ENCODE results near the gene KRT17. TPM values are rescaled to one million over a fixed set of nuclear protein-coding genes. Genes with fewer than 3 reads are reported as not detected.

Gene KRT17
- total RNA-seq, 1 donor from 2014 or later, result 258 TPM

GRCh38 chr17:41665566-41666236, 41.3 kb upstream of the KRT17 start:
- H3K4me1 Mint-ChIP-seq (ENCODE audit: low read depth), result peaks cover 15% of the 10 kb centered on the region
- no peaks in the 10 kb centered on the region for H3K9me3 Mint-ChIP-seq (ENCODE audit: low read depth)
- no peaks in the 10 kb centered on the region for H3K36me3 Mint-ChIP-seq (ENCODE audit: low read depth)
- TF ChIP-seq CTCF (IDR thresholded peaks at IDR 0.05), result peak; percentile 98
- no peak for DNase-seq (ENCODE audit: low spot score)
- peak overlapping the region; percentile 72 for H3K4me3 Mint-ChIP-seq (ENCODE audit: unreplicated experiment)
- peak overlapping the region; percentile 94 for H3K27ac Mint-ChIP-seq (ENCODE audit: unreplicated experiment)
- no peaks in the 10 kb centered on the region for H3K27me3 Mint-ChIP-seq (ENCODE audit: low read depth)

GRCh38 chr17:41664587-41665565, 40.5 kb upstream of the KRT17 start:
- Mint-ChIP-seq H3K36me3 (ENCODE audit: low read depth) (no peaks in the 10 kb centered on the region), H3K27ac (ENCODE audit: unreplicated experiment) (no peak overlapping the region), H3K4me1 (ENCODE audit: low read depth) (peaks cover 15% of the 10 kb centered on the region), H3K9me3 (ENCODE audit: low read depth) (no peaks in the 10 kb centered on the region), H3K4me3 (ENCODE audit: unreplicated experiment) (peak overlapping the region; percentile 72), H3K27me3 (ENCODE audit: low read depth) (no peaks in the 10 kb centered on the region)
- no peak for DNase-seq (ENCODE audit: low spot score)
- TF ChIP-seq CTCF (IDR thresholded peaks at IDR 0.05), result no peak

- H3K4me1 Mint-ChIP-seq (ENCODE audit: low read depth), result peaks cover 15% of the 10 kb centered on the region
- TF ChIP-seq CTCF (IDR thresholded peaks at IDR 0.05), result no peak
- H3K9me3 Mint-ChIP-seq (ENCODE audit: low read depth), result no peaks in the 10 kb centered on the region
- no peak overlapping the region for H3K4me3 Mint-ChIP-seq (ENCODE audit: unreplicated experiment)
- DNase-seq (ENCODE audit: low spot score), result no peak
- H3K36me3 Mint-ChIP-seq (ENCODE audit: low read depth), result no peaks in the 10 kb centered on the region
- no peak overlapping the region for H3K27ac Mint-ChIP-seq (ENCODE audit: unreplicated experiment)
- H3K27me3 Mint-ChIP-seq (ENCODE audit: low read depth), result no peaks in the 10 kb centered on the region
Observed at GRCh38 chr17:41664172-41664457, 39.7 kb upstream of the KRT17 start.

DNA sequence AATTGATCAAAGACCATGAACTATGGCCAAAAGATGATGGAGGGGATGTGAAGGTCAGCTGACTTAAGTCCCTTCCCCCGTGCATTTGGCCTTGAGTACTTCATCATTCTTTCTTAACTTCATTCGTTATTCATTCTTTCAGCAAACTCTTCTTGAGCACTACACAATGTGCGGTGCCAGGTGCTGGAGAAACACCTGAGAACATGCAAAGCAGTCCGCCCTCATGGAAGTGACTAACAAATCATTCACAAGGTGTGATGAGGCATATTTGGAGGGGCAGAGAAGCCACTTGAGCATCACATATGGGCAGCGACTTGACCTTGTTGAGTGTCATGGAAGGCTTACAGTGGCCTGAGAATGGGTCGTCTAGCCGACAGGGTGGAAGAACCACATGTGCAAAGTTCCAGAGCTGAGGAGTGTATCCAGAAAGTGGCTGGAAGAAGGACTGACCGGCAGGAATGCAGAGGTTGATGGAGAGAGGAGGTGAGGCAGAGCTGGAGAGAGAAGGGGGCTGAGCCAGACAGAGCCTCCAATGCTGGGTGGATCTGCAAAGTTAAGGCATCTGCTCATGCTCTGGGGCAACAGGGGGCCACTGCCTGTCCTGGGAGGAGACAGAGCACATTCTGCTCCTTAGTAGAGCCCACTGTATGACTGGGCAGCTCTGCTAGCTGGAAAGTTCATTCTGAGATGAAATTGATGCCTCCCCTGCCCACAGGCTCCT, 39.2 kb upstream of the KRT17 start:
- no peak overlapping the region for H3K27ac Mint-ChIP-seq (ENCODE audit: unreplicated experiment)
- DNase-seq (ENCODE audit: low spot score), result no peak
- no peak for TF ChIP-seq CTCF (IDR thresholded peaks at IDR 0.05)

DNA sequence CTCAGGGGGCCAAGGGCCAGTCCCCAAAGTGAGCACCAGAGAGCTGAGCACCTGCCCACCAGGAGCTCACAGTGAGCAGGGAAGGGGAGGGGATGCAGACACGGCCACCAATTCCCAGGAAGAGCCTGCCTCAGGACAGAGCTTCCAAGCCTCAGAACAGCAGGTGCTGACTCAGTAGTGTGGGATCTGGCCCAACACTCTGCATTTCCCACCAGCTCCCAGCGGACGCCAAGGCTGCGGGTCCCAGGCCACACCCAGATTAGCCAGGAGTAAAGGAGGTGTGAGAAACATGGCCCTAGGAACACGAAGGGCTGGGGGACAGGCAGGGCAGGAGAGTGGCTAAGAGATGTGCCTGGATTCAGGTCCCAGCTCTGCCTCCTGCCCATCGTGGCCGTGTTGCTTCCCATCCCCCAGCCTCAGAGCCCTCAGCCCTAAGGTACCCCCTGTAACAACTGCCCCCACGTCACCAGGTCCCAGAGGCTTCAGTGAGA, 35.9 kb upstream of the KRT17 start:
- no peak overlapping the region for H3K27ac Mint-ChIP-seq (ENCODE audit: unreplicated experiment)
- H3K4me1 Mint-ChIP-seq (ENCODE audit: low read depth), result peaks cover 4% of the 10 kb centered on the region
- no peak overlapping the region for H3K4me3 Mint-ChIP-seq (ENCODE audit: unreplicated experiment)
- H3K9me3 Mint-ChIP-seq (ENCODE audit: low read depth), result no peaks in the 10 kb centered on the region
- DNase-seq (ENCODE audit: low spot score), result no peak
- TF ChIP-seq CTCF (IDR thresholded peaks at IDR 0.05), result no peak
- H3K36me3 Mint-ChIP-seq (ENCODE audit: low read depth), result no peaks in the 10 kb centered on the region
- H3K27me3 Mint-ChIP-seq (ENCODE audit: low read depth), result no peaks in the 10 kb centered on the region

More for the DNA sequence above, 39.2 kb upstream of the KRT17 start:
- Mint-ChIP-seq H3K27me3 (ENCODE audit: low read depth) (no peaks in the 10 kb centered on the region), H3K4me1 (ENCODE audit: low read depth) (peaks cover 15% of the 10 kb centered on the region), H3K36me3 (ENCODE audit: low read depth) (no peaks in the 10 kb centered on the region), H3K9me3 (ENCODE audit: low read depth) (no peaks in the 10 kb centered on the region), H3K4me3 (ENCODE audit: unreplicated experiment) (no peak overlapping the region)

Data from chondrocyte (in vitro differentiated cells).